ENCODE results near the gene EIF3A.

The EIF3A gene

DNA sequence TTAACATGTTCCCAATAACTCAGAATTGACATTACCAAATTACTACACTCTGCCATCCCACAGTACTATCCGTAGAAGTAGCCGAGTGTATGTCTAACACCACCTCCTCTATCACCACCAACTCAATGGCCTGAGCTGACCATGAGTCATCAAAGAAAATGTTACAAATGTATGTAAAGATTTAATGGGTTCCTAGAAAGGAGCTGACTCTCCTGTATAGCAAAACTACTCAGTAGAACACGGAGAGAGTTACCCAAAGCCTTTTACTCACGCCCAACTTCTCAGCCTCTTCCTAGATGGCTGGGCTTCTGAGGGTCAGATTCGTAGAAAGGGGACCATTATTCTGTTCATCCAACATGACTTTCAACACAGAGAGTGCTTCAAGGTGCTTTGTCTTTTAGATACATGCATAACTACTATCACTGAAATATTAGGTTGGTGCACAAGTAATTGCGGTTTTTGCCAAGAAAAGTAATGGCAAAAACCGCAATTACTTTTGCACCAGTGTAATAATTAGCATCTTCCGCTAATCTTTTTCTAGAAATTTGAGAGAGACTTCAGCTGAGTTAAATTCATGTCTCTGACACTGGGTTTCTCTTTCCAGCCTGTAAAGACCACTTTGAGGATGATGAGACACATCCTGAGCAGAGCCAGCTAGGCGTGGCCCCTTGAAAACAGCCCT lies 75.1 kb downstream of the EIF3A start:
- DNase-seq: no peak

DNA sequence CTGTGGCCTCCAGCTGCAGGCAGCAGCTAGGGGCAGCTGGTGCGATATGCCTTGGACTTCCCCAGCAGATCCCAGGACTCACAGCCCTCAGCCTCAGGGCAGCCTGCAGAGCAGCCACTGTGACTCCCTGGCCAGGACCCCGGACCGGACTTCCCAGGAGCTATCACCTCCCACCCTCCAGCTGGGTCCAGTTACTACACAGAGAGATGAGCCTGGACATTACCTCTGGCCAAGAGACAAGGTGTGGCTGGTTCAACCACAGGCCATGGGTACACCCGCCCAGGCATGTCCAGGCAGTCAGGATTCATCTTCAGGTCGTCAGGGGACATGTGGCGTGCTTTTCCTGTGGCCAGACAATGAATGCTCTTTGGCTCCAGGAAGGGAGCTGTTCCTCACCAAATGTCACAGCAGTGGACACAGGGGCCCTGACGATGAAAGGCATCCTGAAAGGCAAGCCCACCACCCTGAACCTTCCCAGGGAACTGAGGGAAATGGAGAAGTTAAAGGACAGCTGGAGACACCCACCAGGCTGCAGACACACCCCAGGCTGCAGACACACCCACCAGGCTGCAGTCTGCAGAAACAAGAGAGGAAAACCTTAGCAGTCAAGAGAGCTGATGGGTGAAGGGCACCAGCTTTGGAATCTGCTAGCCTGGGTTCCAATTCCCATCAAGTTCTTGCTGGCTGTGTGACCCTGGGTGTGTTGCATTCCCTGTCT lies 76.9 kb downstream of the EIF3A start:
- DNase-seq: no peak

GRCh38 chr10:119001717-119002500 lies 78.7 kb downstream of the EIF3A start:
- no peak for DNase-seq

GRCh38 chr10:118998183-118998582 lies 82.4 kb downstream of the EIF3A start:
- no peak for DNase-seq

DNA sequence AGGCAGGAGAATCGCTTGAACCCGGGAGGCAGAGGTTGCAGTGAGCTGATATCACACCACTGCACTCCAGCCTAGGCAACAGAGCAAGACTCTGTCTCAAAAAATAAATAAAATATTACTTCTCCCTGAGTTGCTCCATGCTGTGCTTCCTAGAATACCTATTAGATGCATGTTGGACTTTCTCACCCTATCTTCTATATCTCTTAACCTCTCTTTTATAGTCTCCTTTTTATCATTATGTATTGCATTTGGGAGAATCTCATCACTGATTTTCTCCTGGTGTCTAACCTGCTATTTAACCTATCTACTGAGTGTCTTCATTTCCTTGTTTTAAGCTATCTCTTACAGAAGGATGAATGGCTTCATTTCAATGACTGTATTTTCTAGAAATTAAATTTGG lies 83.2 kb downstream of the EIF3A start:
- no peak for DNase-seq

DNA sequence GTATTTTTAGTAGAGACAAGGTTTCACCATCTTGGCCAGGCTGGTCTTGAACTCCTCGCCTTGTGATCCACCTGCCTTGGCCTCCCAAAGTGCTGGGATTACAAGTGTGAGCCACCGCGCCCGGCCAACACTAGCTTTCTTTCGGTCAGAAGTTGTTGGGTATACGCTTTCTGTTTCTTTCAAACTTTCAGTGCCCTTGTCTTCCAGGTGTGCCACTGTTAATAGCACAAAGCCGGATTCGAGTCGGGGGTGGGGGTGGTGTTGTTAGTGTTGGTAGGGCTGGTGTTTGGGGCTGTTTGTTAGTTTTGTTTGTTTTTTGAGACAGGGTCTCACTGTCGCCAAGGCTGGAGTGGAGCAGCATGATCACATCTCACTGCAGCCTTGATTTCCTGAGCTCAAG lies 84.9 kb downstream of the EIF3A start:
- no peak for DNase-seq

DNA sequence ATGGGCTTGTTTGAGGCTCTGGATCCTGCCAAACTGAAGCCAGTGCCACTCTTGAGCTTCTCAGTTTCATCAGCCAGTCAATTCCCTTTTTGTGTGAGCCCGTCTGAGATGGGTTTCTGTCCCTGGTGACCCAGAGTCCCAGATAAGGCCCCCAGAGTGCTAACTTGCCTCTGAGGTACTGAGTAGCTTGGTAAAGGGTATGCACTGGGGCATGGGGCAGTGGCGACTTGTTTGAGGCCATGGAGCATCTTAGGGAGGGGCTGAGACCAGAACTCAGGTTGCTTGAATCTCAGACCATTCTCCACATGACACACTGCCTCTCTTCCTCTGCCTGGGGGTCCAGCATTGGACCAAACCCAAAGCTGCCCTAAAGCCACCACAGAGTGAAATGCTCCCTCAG lies 86.3 kb downstream of the EIF3A start:
- no peak for DNase-seq

- DNase-seq: no peak
These were observed 87.4 kb downstream of the EIF3A start for GRCh38 chr10:118993214-118993613.

DNA sequence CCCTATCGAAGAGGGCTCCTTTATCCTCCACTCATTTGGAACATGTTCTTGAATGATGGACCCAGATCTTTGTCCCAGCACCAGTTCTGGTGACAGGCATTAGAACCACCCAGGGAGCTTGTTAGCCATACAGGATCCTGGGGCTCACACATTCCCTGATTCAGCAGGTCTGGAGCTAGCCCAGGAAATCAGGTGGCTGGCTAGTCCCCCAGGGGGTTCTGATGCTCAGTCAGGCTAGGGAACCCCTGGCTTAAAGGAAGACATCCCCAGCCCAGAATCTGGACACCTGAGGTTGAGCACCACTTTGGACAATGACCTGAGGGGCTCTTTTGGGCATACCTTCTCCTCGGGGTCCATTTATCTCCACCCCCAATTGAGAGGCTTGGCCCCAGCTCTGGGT lies 88.1 kb downstream of the EIF3A start:
- no peak for DNase-seq

DNA sequence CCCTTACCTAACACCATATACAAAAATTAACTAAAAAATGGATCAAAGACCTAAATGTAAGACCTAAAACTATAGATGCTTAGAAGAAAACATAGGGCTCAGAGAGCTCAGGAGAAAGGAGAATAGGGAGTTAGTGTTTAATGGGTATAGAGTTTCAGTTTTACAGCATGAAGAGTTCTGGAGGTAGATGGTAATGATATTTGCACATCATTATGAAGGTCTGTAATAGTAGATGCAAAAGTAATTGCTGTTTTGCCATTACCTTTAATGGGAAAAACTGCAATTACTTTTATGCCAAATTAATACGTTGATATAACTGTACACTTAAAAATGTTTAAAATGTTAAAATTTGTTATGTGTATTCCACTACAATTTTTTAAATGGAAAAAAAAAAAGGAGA lies 90.3 kb downstream of the EIF3A start:
- DNase-seq: no peak

GRCh38 chr10:118986815-118987790 lies 93.5 kb downstream of the EIF3A start:
- no peak for DNase-seq

DNA sequence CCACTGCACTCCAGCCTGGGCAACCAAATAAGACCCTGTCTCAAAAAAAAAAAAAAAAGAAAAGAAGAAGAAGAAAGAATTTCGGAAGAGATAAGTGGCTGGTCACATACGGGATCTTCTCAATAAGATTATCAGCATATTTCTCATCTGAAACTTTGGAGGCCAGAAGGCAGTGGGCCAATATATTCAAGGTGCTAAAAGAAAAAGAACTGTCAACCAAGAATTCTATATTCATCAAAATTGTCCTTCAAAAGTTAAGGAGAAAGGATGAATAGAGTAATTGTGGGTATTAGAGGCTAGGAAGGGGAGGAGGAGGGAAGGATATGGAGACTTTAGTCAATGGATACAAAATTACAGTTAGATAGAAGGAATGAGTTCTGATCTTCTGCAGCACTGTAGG lies 95.0 kb downstream of the EIF3A start:
- no peak for DNase-seq
